Kidney (tissue), 14 donors: ENCODE results near the gene PROSER3. TPM values are rescaled to one million over a fixed set of nuclear protein-coding genes. Genes with fewer than 3 reads are reported as not detected.

Source experiments
- DNase-seq, 5 donors: peaks; one replicate each; pipeline ENCODE4 v3.0.0-alpha.2; 2013 to 2020
- FAIRE-seq: peaks from 2 replicates; lab custom pipeline; 2012; peaks lifted over from hg19 to GRCh38; lab: Jason Lieb, UNC
- H3K27ac ChIP-seq, 2 donors: one replicate each; pipeline ENCODE4 v1.7.0; 2013; ENCODE audit warnings: low read depth in 2 of 2, low read length in 2 of 2, inconsistent platforms in 1 of 2
- H3K27me3 ChIP-seq: one replicate; pipeline ENCODE4 v1.7.1; 2013; ENCODE audit warnings: low read length, inconsistent platforms; ENCODE audit not compliant: control insufficient read depth, insufficient read depth
- H3K36me3 ChIP-seq, 3 donors: one replicate each; pipeline versions ENCODE4 v1.7.0 to v1.7.1; 2013; ENCODE audit warnings: low read length in 3 of 3, control low read depth in 1 of 3, inconsistent platforms in 1 of 3; ENCODE audit not compliant: insufficient read depth in 3 of 3, control insufficient read depth in 2 of 3
- H3K4me1 ChIP-seq, 3 donors: one replicate each; pipeline versions ENCODE4 v1.7.0 to v1.7.1; 2013; ENCODE audit warnings: low read length in 3 of 3, inconsistent platforms in 1 of 3, low read depth in 1 of 3; ENCODE audit not compliant: control insufficient read depth in 2 of 3, insufficient read depth in 2 of 3
- H3K4me3 ChIP-seq, 3 donors: one replicate each; pipeline versions ENCODE4 v1.7.0 to v1.8.1; 2013; ENCODE audit warnings: low read length in 3 of 3, control low read depth in 1 of 3, inconsistent platforms in 1 of 3
- H3K9ac ChIP-seq, 3 donors: one replicate each; pipeline versions ENCODE4 v1.7.0 to v1.7.1; 2013; ENCODE audit warnings: low read length in 3 of 3, control low read depth in 1 of 3, inconsistent platforms in 1 of 3
- H3K9me3 ChIP-seq, 3 donors: one replicate each; pipeline versions ENCODE4 v1.7.0 to v1.7.1; 2013; ENCODE audit warnings: low read length in 3 of 3, control low read depth in 1 of 3, inconsistent platforms in 1 of 3; ENCODE audit not compliant: control insufficient read depth in 2 of 3, insufficient read depth in 1 of 3
- CTCF ChIP-seq: IDR thresholded peaks from 3 replicates; pipeline ENCODE4 v1.5.1; 2012; ENCODE audit warnings: mild to moderate bottlenecking, moderate library complexity, borderline replicate concordance; ENCODE audit not compliant: insufficient read depth; ENCODE audit errors: extremely low read depth
- intact Hi-C: fragments of 100-400 bp; cut with DNase I; formaldehyde crosslinking; loops from one replicate; pipeline ENCODE4 v1.11.1; 2022
- polyA plus RNA-seq: library from polyadenylated mRNA; stranded (reverse); fragments of 350-450 nt; fragmentation: Illumina TruSeq; extraction: RNeasy Lipid Tissue Mini Kit (QIAGEN cat#74804); gene quantifications from one replicate; pipeline ENCODE4 v1.2.3, GENCODE V29; 2014; ENCODE audit warnings: low read depth, low replicate concordance; ENCODE audit not compliant: insufficient read depth
- total RNA-seq: library from RNA; stranded (reverse); fragmentation: NEBNext Ultra II Directional; extraction: Animal tissue kit (Norgen Biotek cat#: 25700); gene quantifications from one replicate; pipeline ENCODE4 v1.2.1, GENCODE V29; 2021
- donor health status: control.
- donor health status: control.
- donor health status: control.
- donor health status: control.
- donor health status: control.
- donor health status: DM: yes; HTN: yes; CAD: no.
- donor health status: Normal renal cell carcinoma (clear cell type).

The PROSER3 gene
- total and polyA plus RNA-seq, 2 donors from 2014 or later, result 2.8 to 34.9 TPM

DNA sequence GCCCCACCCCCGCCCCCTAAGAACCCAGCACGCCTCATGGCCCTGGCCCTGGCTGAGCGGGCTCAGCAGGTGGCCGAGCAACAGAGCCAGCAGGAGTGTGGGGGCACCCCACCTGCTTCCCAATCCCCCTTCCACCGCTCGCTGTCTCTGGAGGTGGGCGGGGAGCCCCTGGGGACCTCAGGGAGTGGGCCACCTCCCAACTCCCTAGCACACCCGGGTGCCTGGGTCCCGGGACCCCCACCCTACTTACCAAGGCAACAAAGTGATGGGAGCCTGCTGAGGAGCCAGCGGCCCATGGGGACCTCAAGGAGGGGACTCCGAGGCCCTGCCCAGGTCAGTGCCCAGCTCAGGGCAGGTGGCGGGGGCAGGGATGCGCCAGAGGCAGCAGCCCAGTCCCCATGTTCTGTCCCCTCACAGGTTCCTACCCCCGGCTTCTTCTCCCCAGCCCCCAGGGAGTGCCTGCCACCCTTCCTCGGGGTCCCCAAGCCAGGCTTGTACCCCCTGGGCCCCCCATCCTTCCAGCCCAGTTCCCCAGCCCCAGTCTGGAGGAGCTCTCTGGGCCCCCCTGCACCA, 29.3 kb downstream of the PROSER3 start:
- no peak overlapping the region for H3K4me3 ChIP-seq
- no peak overlapping the region for H3K27ac ChIP-seq
- H3K27me3 ChIP-seq, result no peaks in the 10 kb centered on the region
- DNase-seq, result no peak
- no peak for TF ChIP-seq CTCF
- intact Hi-C loops, result no loop called here
- no peak overlapping the region for H3K9ac ChIP-seq
- no peaks in the 10 kb centered on the region for H3K36me3 ChIP-seq
- FAIRE-seq, result no peak
- no peaks in the 10 kb centered on the region for H3K4me1 ChIP-seq
- H3K9me3 ChIP-seq, result no peaks in the 10 kb centered on the region

GRCh38 chr19:35788205-35788960, 30.4 kb downstream of the PROSER3 start:
- Histone ChIP-seq H3K9me3 (no peaks in the 10 kb centered on the region), H3K36me3 (no peaks in the 10 kb centered on the region), H3K27ac (no peak overlapping the region), H3K4me3 (no peak overlapping the region), H3K27me3 (no peaks in the 10 kb centered on the region), H3K9ac (no peak overlapping the region), H3K4me1 (no peaks in the 10 kb centered on the region)
- no peak for FAIRE-seq
- TF ChIP-seq CTCF, result no peak
- intact Hi-C loops, result no loop called here
- no peak for DNase-seq

DNA sequence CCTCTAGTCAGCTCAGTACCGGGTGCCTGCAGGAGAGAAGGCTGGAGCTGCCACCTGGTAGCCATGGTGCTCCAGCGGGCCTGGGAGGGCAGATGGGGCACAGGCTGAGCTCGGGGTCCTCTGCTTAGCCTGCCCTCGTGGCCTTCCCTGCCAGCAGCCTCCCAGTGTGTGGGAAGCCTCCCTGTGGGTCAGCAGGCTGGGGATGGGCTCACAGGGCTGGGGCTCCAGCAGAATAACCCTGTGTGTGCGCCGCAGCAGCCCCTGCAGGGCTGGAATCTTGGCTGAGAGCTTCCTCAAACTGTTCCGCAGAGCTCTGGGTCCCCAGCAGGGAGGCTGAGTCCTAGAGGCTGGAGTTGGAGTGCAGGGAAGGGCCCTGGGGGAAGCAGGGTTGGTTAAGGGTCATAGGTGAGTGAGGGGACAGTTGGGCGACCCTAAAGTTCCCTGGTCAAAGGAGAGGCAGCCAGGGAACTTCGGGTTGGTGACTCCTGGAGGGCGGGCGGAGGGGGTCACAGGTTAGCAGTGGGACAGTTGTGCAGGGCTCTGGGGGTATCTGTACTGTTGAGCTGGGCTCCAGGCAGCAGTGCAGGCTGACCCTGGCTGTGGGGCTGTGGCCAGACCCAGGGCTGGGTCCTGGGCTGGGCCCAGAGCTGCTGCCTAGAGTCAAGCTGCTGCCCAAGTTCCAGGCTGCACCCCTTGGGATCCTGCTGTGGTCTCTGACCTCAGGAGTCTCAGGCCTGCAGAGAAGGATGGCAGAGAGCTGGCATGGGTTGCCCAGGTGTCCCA, 31.4 kb downstream of the PROSER3 start:
- FAIRE-seq (no peak), DNase-seq (no peak)
- H3K36me3 ChIP-seq, result no peaks in the 10 kb centered on the region
- intact Hi-C loops, result no loop called here
- no peak overlapping the region for H3K4me3 ChIP-seq
- H3K4me1 ChIP-seq, result no peaks in the 10 kb centered on the region
- no peaks in the 10 kb centered on the region for H3K9me3 ChIP-seq
- H3K27me3 ChIP-seq, result no peaks in the 10 kb centered on the region
- no peak for TF ChIP-seq CTCF
- H3K27ac ChIP-seq, result no peak overlapping the region
- no peak overlapping the region for H3K9ac ChIP-seq
